HCT116 (cell line): ENCODE measurements around the gene FZR1. TPM values are rescaled to one million over a fixed set of nuclear protein-coding genes. Genes with fewer than 3 reads are reported as not detected.

Experiments used
- ATAC-seq: fragments of 200-7000 bp; cut with Tn5 transposase; 2 replicates; pipeline ENCODE4 v1.9.1; 2020; ENCODE audit warnings: mild to moderate bottlenecking, moderate library complexity
- BruUV-seq: library from RNA; stranded (reverse); fragments of 400-500 nt; replicated peaks from 2 replicates; lab custom pipeline; 2021; lab: Mats Ljungman, UMichigan
- CTCF ChIA-PET: fragments of 300-600 bp; sonication (Branson Sonifier 250); formaldehyde crosslinking; loops from one replicate; lab custom pipeline; 2021; ENCODE audit warnings: antibody characterized with exemption; lab: Charles Lee
- POLR2A ChIA-PET: fragments of 300-600, 350-600 bp; sonication (Branson Sonifier 250); formaldehyde crosslinking; loops from one replicate; lab custom pipeline; 2021; ENCODE audit warnings: antibody characterized with exemption; lab: Charles Lee
- RAD21 ChIA-PET, 2 experiments: fragments of 300-600 bp; sonication (Branson Sonifier 250); formaldehyde crosslinking; loops; one replicate each; lab custom pipeline; 2023; ENCODE audit warnings: low total read pairs in 2 of 2; ENCODE audit not compliant: uncharacterized antibody in 2 of 2, unreplicated experiment in 2 of 2, low non-redundant PET in 1 of 2; lab: Charles Lee
- DNase-seq: peaks from one replicate; pipeline ENCODE4 v3.0.0-alpha.2; 2010; ENCODE audit warnings: low read depth, low spot score
- H2AFZ ChIP-seq: fragments of 200-600 bp; shearing (Covaris generic), sonication (generic); 2 replicates; pipeline ENCODE4 v1.6.1; 2017; ENCODE audit warnings: low read depth, mixed run types, mixed read lengths, antibody characterized with exemption, low read length; ENCODE audit not compliant: poor library complexity, severe bottlenecking
- H3K27ac ChIP-seq: 2 replicates; pipeline ENCODE4 v1.5.1; 2012; ENCODE audit warnings: low read depth, low read length
- H3K27me3 ChIP-seq: fragments of 200-600 bp; sonication (generic); 2 replicates; pipeline ENCODE4 v1.6.1; 2016; ENCODE audit warnings: mixed run types, low read length, mixed read lengths; ENCODE audit not compliant: insufficient read depth
- H3K36me3 ChIP-seq, 2 experiments: fragments of 200-500 bp in 1 of 2; fragments of 200-600 bp in 1 of 2; sonication (Bioruptor generic) in 1 of 2; sonication (generic) in 1 of 2; 2 replicates each; pipeline versions ENCODE4 v1.5.1 to v1.6.1; 2014 to 2016; ENCODE audit warnings: low read length in 2 of 2, inconsistent platforms in 1 of 2, mixed read lengths in 1 of 2, mixed run types in 1 of 2; ENCODE audit not compliant: insufficient read depth in 2 of 2, control insufficient read depth in 1 of 2
- H3K4me1 ChIP-seq, 2 experiments: fragments of 200-600 bp in 1 of 2; sonication (generic) in 1 of 2; 2 replicates each; pipeline versions ENCODE4 v1.5.1 to v1.6.1; 2012 to 2017; ENCODE audit warnings: low read length in 2 of 2, inconsistent platforms in 1 of 2, mild to moderate bottlenecking in 1 of 2, mixed read lengths in 1 of 2, mixed run types in 1 of 2, moderate library complexity in 1 of 2; ENCODE audit not compliant: insufficient read depth in 2 of 2, control insufficient read depth in 1 of 2
- H3K4me2 ChIP-seq: fragments of 200-600 bp; sonication (generic); 2 replicates; pipeline ENCODE4 v1.6.1; 2017; ENCODE audit warnings: mixed run types, low read length, mixed read lengths
- H3K4me3 ChIP-seq, 2 experiments: fragments of 200-600 bp in 1 of 2; sonication (generic) in 1 of 2; replicated peaks in 1 of 2; 2 replicates each; pipeline ENCODE4 v1.5.1; 2011 to 2016; ENCODE audit warnings: low read length in 2 of 2, control low read depth in 1 of 2, low read depth in 1 of 2, mild to moderate bottlenecking in 1 of 2, mixed read lengths in 1 of 2, mixed run types in 1 of 2
- H3K79me2 ChIP-seq: fragments of 200-600 bp; sonication (generic); 2 replicates; pipeline ENCODE4 v1.6.1; 2017; ENCODE audit warnings: mild to moderate bottlenecking, mixed run types, low read length, moderate library complexity, mixed read lengths; ENCODE audit not compliant: insufficient read depth
- H3K9ac ChIP-seq: fragments of 200-600 bp; sonication (generic); 2 replicates; pipeline ENCODE4 v1.6.1; 2016; ENCODE audit warnings: low read length, mixed read lengths
- H3K9me2 ChIP-seq: fragments of 200-600 bp; sonication (generic), shearing (Covaris generic); 2 replicates; pipeline ENCODE4 v1.6.1; 2017; ENCODE audit warnings: mixed run types, mild to moderate bottlenecking, moderate library complexity; ENCODE audit not compliant: insufficient read depth
- H3K9me3 ChIP-seq, 2 experiments: fragments of 200-500 bp in 1 of 2; fragments of 200-600 bp in 1 of 2; sonication (Bioruptor generic) in 1 of 2; sonication (generic) in 1 of 2; 2 replicates each; pipeline ENCODE4 v1.6.1; 2014 to 2017; ENCODE audit warnings: low read length in 2 of 2, mixed read lengths in 2 of 2, inconsistent platforms in 1 of 2, low read depth in 1 of 2, mild to moderate bottlenecking in 1 of 2, mixed run types in 1 of 2, moderate library complexity in 1 of 2; ENCODE audit not compliant: control insufficient read depth in 1 of 2, insufficient read depth in 1 of 2
- H4K20me1 ChIP-seq: fragments of 200-600 bp; sonication (generic), shearing (Covaris generic); 2 replicates; pipeline ENCODE4 v1.6.1; 2017; ENCODE audit warnings: mixed run types, mild to moderate bottlenecking, moderate library complexity; ENCODE audit not compliant: insufficient read depth
- ATF3 ChIP-seq: IDR thresholded peaks from 2 replicates; pipeline ENCODE4 v1.6.1; 2012
- CEBPB ChIP-seq: IDR thresholded peaks from 2 replicates; pipeline ENCODE4 v1.6.1; 2012; ENCODE audit warnings: low read depth
- ELF1 ChIP-seq: IDR thresholded peaks from 2 replicates; pipeline ENCODE4 v1.6.1; 2012; ENCODE audit warnings: low read depth, borderline replicate concordance
- EZH2 ChIP-seq: fragments of 200-600 bp; sonication (generic); IDR thresholded peaks from 2 replicates; pipeline ENCODE4 v1.6.1; 2017; ENCODE audit warnings: antibody characterized with exemption, mixed run types
- POLR2AphosphoS5 ChIP-seq: IDR thresholded peaks from 2 replicates; pipeline ENCODE4 v1.6.1; 2011; ENCODE audit warnings: mild to moderate bottlenecking, low read depth, low read length, moderate library complexity
- SP1 ChIP-seq: IDR thresholded peaks from 2 replicates; pipeline ENCODE4 v1.6.1; 2012; ENCODE audit warnings: low read depth
- YY1 ChIP-seq: IDR thresholded peaks from 2 replicates; pipeline ENCODE4 v1.6.1; 2011; ENCODE audit warnings: low read length, low read depth, moderate library complexity, mild to moderate bottlenecking; ENCODE audit not compliant: insufficient replicate concordance; ENCODE audit errors: extremely low read depth
- ZNF274 ChIP-seq: fragments of 200-500 bp; sonication (Bioruptor generic); IDR thresholded peaks from 2 replicates; pipeline ENCODE4 v1.6.1; 2014; ENCODE audit warnings: mild to moderate bottlenecking, low read depth, low read length, inconsistent platforms
- intact Hi-C: fragments of 100-400 bp; cut with micrococcal nuclease; formaldehyde crosslinking; loops from 2 replicates; pipeline ENCODE4 v1.10.0; 2022
- total RNA-seq: library from RNA; stranded (reverse); gene quantifications from one replicate; pipeline ENCODE4 v1.2.1, GENCODE V29; 2021; ENCODE audit not compliant: unreplicated experiment

Gene FZR1
- total RNA-seq, 1 experiment from 2014 or later, result 60.3 TPM

DNA sequence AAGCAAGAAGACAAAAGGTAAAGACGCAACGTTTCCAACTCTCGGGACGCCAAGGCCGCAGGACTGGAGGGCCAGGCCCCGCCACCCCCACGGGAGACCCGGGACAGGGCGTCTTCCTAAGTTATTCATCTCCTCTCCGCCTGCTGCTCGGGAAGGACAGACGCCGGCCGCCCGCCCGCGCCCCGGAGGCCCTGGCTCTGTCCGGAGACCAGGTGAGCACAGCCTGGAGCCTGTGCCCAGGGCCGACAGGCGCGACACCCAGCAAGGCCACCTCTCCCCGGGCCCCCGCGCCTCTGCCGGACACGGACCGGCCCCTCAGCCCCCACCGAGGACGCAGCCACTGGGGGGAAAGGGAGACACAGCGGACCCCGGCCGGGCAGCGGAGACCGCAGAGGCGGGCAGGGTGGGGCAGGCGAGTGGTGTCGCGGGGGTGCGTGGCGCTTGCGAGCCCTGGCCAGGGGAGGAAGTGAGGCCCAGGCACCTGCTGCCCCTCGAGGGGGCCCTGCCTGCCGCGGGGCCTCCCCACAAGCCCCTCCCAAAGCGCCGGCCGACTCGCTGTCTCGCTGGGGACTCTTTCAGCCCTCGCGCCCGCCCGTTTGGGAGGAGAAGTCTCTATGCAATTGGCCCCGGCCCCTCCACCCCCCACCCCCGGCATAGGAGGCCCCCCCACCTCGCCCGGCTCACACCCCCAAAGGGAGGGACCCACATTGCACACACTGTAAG, 43.0 kb upstream of the FZR1 start:
- CTCF ChIA-PET, result no interaction called here
- Histone ChIP-seq H3K4me1 (no peaks in the 10 kb centered on the region), H2AFZ (no peak overlapping the region), H3K9ac (no peak overlapping the region), H3K4me2 (no peak overlapping the region), H3K9me3 (no peaks in the 10 kb centered on the region; a peak in 1 of 4 replicates), H3K79me2 (no peaks in the 10 kb centered on the region), H3K36me3 (peaks cover 6 to 8% of the 10 kb centered on the region in 2 experiments; a peak in 3 of 4 replicates), H3K27me3 (no peaks in the 10 kb centered on the region), H3K27ac (no peak overlapping the region), H3K4me3 (no peak overlapping the region), H3K9me2 (no peaks in the 10 kb centered on the region), H4K20me1 (no peaks in the 10 kb centered on the region)
- POLR2A ChIA-PET, result no interaction called here
- RAD21 ChIA-PET, result no interaction called here
- ATAC-seq (no peak), DNase-seq (no peak)
- TF ChIP-seq CEBPB, result no peak
- no peak for TF ChIP-seq SP1
- no peak for TF ChIP-seq POLR2AphosphoS5
- no peak for TF ChIP-seq ELF1
- no peak for TF ChIP-seq YY1
- TF ChIP-seq ZNF274, result no peak
- no peak for TF ChIP-seq EZH2
- no peak for TF ChIP-seq ATF3
- BruUV-seq, result no TSS peak
- intact Hi-C loops, result no loop called here
